Colon (tissue), 2 donors: ENCODE measurements around the gene CHRNE.

Source experiments
- FAIRE-seq: peaks from 2 replicates; lab custom pipeline; 2012; peaks lifted over from hg19 to GRCh38; lab: Jason Lieb, UNC
- donor health status: control.
- donor health status: control.

The CHRNE gene

GRCh38 chr17:4903051-4903818 lies at the start of gene CHRNE:
Gene CHRNE (minus strand): TSS chr17:4903098. CDS start chr17:4903063, 35 bp downstream.
- FAIRE-seq: no peak

DNA sequence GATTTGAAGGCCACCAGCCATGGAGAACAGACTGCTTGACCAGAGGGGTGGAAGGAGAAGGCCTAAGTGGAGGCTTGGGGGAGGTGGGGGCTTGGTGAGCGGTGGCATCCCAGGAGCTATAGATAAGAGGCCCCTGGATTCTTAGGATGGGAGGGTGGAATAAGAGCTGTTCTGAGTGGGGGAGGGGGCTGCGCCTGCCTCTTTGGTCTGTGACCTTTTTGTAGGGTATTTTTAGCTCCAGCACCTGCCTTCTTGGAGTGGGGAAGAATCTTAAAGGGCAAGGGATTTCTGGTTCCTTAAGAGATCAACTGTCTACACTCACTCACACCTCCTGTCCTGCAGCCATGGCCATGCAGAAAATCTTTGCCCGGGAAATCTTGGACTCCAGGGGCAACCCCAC lies 48.6 kb upstream of the CHRNE start:
- FAIRE-seq: no peak

DNA sequence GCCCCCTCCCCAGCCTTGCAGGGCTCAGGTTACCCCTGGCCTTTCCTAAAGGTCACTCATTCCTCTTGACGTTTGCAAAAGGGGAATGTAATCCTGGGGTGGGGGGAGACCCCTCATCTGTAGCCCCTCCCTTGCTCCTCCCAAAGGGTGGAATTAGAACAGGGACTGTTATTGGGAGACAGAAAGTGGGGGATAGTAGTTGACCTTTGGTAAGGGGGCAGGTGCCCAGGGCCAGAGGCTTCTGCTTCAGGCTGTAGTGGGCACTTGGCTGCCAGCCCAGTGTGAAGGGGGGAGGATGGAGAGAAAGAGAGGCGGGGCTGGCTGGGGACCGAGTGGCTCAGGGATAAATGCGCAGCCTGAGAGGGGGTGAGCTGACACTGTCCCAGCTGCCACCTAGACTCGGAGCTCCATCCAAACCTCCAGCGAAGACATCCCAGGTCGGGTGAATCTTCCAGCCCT lies 47.9 kb upstream of the CHRNE start, which contains the start of gene ENO3:
TSS of gene ENO3 (plus strand) at position 374 of the 459 bp plus-strand sequence. CDS start 711 bp downstream, outside the sequence.
- FAIRE-seq: no peak

- FAIRE-seq: no peak
These were observed 47.3 kb upstream of the CHRNE start for GRCh38 chr17:4950075-4950745.

- FAIRE-seq: no peak
These were observed 46.6 kb upstream of the CHRNE start for GRCh38 chr17:4949321-4950074.

DNA sequence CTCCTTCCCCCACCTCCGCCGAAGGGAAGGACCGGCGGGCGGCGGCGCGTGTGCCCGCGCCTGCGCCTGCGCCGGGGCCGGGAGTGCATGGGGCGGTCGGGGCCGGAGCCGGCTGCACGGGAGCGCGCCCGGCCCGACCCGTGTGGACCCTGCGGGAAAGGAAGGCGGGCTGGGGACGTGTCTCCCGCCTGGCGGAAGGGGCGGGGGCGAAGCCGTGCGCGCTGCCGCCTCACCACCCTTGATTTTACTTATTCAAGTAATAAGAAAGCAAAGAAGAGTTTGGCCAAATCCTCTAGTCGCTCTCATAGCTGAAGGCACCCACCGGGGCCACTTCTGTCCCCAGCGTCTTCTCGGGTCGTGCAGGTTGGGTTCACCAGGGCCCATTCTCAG lies 46.0 kb upstream of the CHRNE start:
- FAIRE-seq: no peak

DNA sequence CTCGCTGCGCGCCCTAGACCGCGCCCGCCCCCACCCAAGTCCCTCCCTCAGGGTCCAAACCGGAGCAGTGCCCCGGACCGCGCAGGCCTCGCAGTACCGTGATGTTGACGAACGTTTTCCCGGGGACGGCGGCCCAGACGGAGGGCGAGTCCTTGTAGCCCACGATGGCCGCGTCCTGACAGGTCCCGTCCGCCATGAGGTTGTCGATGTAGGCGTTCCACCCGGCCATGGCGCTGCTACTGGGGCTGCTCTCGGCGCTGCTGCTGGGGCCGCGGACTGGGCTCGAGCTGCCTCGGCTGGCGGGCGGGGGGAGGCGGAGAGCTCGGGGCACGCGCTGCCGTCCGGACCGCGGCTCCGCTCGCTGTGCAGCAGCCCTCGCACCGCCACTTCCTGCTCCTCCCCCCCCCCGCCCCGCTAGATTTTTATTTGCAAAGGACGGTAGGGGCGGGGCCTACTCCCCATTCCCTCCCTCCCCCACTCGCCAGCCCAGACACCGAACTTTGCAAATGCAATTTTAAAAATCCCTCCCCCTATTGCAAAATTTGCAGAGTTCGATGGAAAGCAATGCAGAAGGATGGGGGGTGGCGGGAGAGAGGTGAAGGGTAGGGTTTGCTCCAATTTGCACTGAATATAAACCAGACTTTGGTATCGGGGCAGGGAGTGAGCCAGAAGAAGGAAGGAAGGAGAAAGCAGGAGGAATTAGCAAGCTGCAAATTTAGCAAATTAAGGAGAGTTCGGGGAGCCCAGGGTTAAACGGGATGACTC lies 45.5 kb upstream of the CHRNE start, which contains the start of gene PFN1:
TSS of gene PFN1 (minus strand) at position 365 of the 765 bp plus-strand sequence. CDS start at position 229, 136 bp downstream.
- no peak for FAIRE-seq

DNA sequence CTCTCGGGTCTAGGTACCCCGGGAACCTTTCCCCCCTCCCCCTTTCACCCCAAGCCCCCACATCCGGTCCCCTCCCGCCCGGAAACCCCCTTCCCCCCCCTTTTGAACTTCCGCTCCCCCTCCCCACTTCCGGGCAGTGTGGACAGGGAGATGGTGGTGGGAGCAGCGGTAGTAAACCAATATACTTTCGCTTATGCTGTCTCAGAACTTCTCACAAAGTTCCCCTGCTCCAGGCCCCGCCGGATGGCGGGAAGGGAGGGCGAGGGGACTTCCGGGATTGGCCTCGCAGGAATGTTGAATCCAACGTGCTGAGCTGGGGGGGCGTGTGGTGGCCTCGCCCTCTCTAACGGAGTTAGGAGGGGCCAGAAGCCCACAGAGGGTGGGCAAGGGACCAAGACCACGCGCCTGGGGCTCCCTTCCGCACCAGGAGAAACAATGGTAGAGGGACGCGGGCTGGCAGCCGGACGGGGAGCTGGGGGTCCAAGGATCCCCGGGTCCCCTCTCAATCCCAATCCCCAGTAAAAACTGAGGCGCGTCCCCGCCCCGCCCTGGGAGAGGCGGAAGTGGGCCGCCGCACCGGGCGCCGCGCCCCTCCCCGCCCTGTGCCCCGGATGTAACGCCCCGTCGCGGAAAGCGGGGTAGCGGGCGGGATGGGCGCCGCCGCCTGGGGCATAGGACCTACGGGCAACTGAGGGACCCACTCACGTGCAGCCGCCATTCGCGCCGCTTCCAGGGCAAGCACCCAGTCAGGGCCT lies 44.7 kb upstream of the CHRNE start:
- FAIRE-seq: no peak

GRCh38 chr17:4947010-4947410 lies 44.1 kb upstream of the CHRNE start:
- FAIRE-seq: no peak

- no peak for FAIRE-seq
These were observed 43.5 kb upstream of the CHRNE start for GRCh38 chr17:4946312-4946976.

DNA sequence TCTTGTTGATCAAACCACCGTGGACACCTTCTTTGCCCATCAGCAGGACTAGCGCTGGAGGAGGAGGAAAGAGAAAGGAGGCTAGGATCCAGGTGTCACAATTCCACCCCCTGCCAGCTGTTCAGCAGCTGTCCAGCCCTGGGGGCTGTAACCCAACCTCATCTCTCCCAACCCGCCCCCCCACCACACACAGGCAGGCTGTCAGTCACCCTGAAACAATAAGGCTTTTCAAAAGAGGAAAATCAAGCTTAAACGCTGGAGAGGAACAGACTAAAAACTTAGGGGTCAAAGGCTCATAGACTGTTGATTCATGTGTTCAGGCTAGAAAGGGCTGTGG lies 43.0 kb upstream of the CHRNE start:
- FAIRE-seq: no peak

GRCh38 chr17:4945176-4945943 lies 42.5 kb upstream of the CHRNE start:
- FAIRE-seq: no peak

DNA sequence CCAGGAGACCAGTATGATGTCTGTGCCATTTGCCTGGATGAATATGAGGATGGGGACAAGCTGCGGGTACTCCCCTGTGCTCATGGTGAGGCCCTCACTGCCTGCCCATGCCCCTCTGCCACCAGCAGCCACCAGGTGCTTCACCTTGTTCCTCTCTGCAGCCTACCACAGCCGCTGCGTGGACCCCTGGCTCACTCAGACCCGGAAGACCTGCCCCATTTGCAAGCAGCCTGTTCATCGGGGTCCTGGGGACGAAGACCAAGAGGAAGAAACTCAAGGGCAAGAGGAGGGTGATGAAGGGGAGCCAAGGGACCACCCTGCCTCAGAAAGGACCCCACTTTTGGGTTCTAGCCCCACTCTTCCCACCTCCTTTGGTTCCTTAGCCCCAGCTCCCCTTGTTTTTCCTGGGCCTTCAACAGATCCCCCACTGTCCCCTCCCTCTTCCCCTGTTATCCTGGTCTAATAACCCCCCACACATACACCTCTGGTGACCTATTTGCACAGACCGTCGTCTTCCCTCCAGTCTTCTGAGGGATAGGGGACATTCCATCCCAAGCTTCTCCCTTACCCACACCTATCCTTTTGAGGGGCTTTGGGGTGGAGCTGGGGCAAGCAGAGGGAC lies 41.8 kb upstream of the CHRNE start:
- FAIRE-seq: no peak

- no peak for FAIRE-seq
These were observed 41.3 kb upstream of the CHRNE start for GRCh38 chr17:4944163-4944553.

DNA sequence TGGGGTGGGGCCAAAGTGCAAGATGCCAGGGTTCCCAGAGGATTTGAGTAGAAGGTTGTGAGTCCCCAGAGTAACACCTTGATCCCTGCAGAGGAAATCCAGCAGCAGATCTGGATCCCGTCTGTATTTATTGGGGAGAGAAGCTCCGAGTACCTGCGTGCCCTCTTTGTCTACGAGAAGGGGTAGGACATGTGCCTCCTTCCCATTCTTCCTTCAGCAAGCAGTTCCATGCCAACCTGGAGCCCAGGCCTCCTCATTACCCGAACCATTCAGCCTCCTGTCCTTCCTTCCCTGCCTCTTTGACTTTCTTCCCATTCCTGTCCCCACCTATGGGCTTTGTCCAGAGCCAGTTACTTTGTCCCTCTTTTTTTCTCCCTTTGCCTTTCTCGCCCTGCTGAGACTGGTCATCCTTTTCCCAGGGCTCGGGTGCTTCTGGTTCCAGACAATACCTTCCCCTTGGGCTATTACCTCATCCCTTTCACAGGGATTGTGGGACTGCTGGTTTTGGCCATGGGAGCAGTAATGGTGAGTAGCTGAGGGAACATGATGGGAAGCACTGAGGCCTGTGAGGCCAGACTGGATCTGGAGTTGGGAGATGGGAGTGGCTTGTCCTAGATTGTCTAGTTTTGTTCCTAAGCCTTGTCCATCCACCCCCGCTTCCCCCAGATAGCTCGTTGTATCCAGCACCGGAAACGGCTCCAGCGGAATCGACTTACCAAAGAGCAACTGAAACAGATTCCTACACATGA lies 40.0 kb upstream of the CHRNE start:
- FAIRE-seq: no peak

DNA sequence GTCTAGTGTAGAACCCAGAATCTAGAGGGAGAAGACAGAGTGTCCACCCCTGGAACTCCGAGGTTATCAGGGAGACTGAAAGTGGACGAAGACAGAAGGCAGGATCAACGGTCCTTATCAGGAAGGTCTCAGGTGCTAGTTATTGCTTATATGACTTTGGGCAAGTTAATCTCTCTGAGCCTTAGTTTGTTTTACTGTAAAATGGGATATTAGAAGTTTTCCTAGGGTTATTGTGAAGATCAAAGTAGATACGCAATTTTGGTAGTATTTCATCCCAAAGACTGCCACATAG lies 38.4 kb upstream of the CHRNE start:
- FAIRE-seq: no peak

GRCh38 chr17:4940555-4941318 lies 37.8 kb upstream of the CHRNE start:
- no peak for FAIRE-seq
